Epithelial cell of proximal tubule (primary cell): ENCODE data around the gene PRPF40B. TPM values are rescaled to one million over a fixed set of nuclear protein-coding genes. Genes with fewer than 3 reads are reported as not detected.

Experiments
- DNase-seq: peaks from one replicate; pipeline ENCODE4 v3.0.0-alpha.2; 2011; ENCODE audit warnings: low read depth
- H3K4me3 ChIP-seq: 2 replicates; pipeline ENCODE4 v1.5.1; 2011; ENCODE audit warnings: low read depth, mild to moderate bottlenecking, low read length
- CTCF ChIP-seq: conservative IDR thresholded peaks from 2 replicates; pipeline ENCODE4 v1.5.1; 2012; ENCODE audit warnings: low read depth, mild to moderate bottlenecking, low read length
- total RNA-seq: library from RNA; depleted of rRNA; stranded (reverse); fragments of >200 nt; gene quantifications from 2 replicates; pipeline ENCODE4 v1.2.3, GENCODE V29; 2015

The PRPF40B gene
- total RNA-seq, 1 donor from 2014 or later = 10.6 TPM

- no peak for DNase-seq
- peak; percentile 99 for TF ChIP-seq CTCF
Observed at GRCh38 chr12:49644620-49644994, 21.2 kb downstream of the PRPF40B start.

GRCh38 chr12:49645146-49646039 is 22.0 kb downstream of the PRPF40B start:
- DNase-seq = no peak
- H3K4me3 ChIP-seq = no peak overlapping the region
- TF ChIP-seq CTCF = no peak

More at GRCh38 chr12:49644620-49644994, 21.2 kb downstream of the PRPF40B start:
- no peak overlapping the region for H3K4me3 ChIP-seq

- H3K4me3 ChIP-seq = no peak overlapping the region
- TF ChIP-seq CTCF = no peak
- DNase-seq = no peak
Observed at GRCh38 chr12:49646331-49646830, 23.0 kb downstream of the PRPF40B start.

DNA sequence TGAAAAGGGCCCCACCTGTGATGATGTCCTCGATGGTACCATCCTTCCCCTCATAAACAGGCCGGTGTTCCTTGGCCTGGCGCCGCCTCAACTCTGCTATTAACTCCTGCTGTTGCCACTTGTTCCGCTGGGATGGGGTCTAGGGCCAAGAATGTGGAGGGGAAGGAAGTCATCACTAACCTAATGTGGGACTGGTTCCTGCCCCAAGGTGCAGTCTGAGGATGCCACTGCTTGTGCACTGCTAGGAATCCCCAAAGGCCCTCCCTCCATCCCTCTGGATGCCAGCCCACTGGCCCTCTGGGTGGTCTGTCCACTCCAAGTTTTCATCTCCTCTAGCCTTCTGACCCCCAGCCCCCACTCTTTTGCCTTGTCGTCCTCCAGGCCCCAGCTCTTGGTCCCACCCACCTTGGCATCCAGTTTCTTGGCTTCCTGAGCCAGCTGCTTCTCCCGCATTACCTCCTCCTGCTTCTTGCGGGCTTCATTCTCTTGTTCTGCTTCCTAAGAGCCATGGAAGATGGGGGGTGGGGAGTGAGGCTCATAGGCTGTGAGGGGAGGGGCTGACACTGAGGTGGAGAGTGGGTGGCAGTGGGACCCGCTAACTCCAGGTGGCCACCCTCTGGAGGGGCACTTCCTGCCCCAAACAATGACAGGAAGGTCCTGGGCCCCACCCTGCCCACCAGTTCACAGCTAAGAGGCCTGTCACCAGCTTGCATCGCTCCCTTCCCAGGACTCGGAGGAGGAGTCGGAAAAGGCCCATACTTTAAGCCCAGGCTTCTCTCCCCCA is 23.7 kb downstream of the PRPF40B start:
- no peak for TF ChIP-seq CTCF
- no peak overlapping the region for H3K4me3 ChIP-seq
- no peak for DNase-seq

- no peak for TF ChIP-seq CTCF
- no peak overlapping the region for H3K4me3 ChIP-seq
- no peak for DNase-seq
Observed at GRCh38 chr12:49647827-49648711, 24.7 kb downstream of the PRPF40B start.

DNA sequence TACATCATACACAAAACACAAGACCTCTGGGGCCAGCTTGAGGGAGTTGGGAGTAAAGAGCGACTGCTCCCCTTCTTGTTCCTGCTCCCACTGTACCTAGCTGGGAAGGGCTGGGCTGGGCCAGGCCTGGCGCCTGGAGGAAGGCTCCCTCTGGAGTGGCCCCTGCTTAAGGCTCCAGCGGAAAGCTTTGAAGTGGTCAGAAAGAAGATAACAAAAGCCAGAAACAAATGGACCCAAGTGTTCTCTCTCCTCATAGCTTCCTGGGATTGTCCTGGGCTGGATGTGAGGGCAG is 25.3 kb downstream of the PRPF40B start:
- H3K4me3 ChIP-seq = no peak overlapping the region
- DNase-seq = no peak
- TF ChIP-seq CTCF = no peak
